NCI-H345 treated with DMSO at 0.1 percent for 48 hours (cell line): ENCODE results near the gene CPNE7.

Experiments used
- DNase-seq: peaks from one replicate; lab custom pipeline; 2025; ENCODE audit not compliant: unreplicated experiment; lab: John Stamatoyannopoulos, UW

Gene CPNE7

GRCh38 chr16:89602273-89602951, 26.9 kb downstream of the CPNE7 start:
- DNase-seq: no peak

GRCh38 chr16:89602952-89603590, 27.5 kb downstream of the CPNE7 start:
- DNase-seq: no peak

DNA sequence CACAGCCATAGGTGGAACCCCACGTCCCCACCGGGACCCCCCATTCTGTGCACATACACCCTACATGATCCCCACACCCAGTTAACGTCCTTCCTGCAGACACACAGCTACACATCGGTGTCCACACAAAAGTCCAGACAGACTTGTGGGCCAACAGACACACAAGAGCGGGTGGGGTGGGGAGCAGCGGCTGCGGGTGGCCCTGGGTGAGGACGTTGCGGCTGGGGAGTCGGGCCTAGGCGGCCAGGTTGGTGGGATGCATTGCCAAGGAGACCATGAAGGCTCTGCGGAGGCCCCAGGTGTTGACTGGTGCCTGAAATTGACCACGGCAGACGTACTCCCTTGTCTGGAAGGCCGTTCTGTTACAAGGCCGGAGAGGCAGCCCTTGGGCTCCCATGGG, 29.2 kb downstream of the CPNE7 start:
- DNase-seq: no peak

- DNase-seq: no peak
Observed at GRCh38 chr16:89605186-89605970, 29.8 kb downstream of the CPNE7 start.

GRCh38 chr16:89606006-89606405, 30.4 kb downstream of the CPNE7 start:
- DNase-seq: no peak

DNA sequence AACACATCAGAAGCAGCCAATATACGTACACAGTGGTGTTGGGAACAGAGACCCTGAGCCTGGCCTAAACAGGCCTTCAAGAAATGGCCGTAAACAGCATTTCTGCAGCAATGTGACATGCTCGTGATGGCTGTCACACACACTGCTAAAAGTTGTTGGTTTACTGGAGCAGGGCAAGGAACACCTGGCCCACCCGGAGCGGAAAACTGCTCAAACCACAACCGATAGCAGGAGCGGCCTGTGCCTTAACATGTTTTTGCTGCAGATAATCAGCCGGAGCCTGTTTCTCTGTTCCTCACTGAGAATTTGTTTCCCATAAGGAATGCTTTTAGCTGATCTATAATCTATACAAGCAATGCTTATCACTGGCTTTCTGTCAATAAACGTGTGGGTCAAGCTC, 31.9 kb downstream of the CPNE7 start:
- DNase-seq: no peak

- DNase-seq: no peak
Observed at GRCh38 chr16:89607937-89608740, 32.6 kb downstream of the CPNE7 start.

DNA sequence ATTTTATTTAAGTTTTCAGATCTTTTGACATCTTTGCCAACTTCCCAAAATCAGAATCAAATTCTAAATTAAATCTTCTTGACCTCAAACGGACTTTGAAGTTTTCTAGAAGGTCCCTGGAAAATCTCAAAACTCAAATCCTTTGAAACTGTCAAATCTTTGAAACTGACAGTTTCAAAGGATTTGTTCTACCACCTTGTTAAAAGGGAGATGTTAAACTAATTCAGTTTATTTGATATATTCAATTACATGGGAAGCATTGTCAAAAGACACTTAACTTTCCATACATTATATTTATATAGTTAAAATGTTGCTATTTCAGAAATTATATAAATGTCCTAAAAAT, 34.5 kb downstream of the CPNE7 start:
- no peak for DNase-seq

DNA sequence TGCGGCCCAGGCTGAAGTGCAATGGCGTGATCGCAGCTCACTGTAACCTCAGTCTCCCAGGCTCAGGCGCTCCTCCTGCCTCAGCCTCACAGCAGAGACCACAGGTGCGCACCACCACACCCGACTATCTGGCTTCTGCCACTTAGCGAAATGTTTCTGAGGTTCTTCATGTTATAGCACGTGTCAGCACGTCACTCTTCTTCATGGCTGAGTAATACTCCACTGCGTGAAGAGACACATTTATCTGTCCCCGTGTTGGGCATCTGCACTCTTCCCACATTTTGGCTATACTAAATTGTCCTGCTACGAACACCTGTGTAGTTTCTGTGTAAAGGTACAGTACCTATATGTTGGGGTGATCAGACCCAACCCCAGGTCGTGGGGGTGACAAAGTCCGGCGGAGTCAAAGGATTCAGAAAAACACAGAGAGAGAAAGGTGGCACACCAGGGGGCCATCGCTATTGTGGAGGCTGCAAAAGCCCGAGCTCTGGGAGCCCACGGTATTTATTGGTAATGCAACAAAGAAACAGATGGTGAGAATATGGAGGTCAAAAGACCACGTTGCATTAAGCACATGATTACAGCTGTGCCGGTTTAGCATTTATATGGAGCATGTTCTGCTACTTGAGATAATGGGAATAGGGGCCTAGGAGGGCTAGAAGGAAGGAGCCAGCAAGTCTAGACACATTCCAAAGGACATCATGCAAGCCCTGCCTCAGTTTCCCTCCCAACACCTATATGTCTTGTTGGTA, 37.0 kb downstream of the CPNE7 start:
- no peak for DNase-seq

GRCh38 chr16:89613231-89613953, 37.8 kb downstream of the CPNE7 start, which contains the start of gene DPEP1:
DPEP1 (plus strand) TSS chr16:89613642; CDS start chr16:89630411, 16,769 bp downstream.
- DNase-seq: no peak

DNA sequence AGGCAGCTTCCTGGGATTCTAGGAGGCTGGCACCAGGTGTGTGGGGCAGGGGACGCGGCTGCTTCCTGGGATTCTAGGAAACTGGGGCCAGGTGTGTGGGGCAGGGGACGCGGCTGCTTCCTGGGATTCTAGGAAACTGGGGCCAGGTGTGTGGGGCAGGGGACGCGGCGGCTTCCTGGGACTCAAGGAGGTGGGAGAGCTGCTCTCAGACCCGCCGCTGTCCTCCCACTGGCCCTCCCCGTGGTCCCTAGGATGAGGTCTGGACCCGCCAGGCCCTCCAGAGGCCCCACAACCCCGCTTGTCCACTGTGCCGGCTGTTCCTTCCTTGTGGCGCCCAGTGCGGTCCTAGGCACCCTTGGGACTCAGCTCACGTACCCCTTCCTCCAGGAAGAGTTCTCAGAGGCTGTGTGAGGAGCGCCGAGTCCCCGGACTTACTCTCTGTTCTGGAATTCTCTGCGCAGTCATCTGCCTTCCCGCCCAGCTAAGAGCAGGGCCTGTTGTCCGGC, 38.4 kb downstream of the CPNE7 start:
- DNase-seq: no peak

- no peak for DNase-seq
Observed at GRCh38 chr16:89615176-89615575, 39.6 kb downstream of the CPNE7 start.

DNA sequence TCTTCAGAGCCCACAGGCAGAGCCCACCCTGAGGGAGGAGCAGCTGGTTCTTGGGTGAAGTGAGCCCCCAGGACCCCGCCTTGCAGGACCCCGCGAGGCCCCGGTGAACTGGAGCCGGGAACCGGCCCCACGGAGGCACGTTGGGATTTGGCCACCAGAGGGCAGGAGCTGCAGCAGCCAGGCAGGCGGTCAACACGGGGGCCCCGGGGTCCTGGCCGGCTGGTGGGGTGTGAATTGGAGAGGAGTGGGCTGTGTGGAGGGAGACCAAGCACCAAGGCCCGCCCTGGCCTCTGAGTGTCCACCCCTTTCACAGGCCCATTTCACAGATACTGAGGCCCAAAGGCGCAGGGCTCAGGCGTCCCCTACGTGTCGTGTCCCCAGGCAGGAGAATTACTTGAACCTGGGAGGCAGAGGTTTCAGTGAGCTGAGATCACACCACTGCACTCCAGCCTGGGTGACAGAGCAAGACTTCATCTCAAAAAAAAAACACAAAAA, 40.1 kb downstream of the CPNE7 start:
- no peak for DNase-seq

GRCh38 chr16:89616623-89617022, 41.1 kb downstream of the CPNE7 start:
- no peak for DNase-seq

DNA sequence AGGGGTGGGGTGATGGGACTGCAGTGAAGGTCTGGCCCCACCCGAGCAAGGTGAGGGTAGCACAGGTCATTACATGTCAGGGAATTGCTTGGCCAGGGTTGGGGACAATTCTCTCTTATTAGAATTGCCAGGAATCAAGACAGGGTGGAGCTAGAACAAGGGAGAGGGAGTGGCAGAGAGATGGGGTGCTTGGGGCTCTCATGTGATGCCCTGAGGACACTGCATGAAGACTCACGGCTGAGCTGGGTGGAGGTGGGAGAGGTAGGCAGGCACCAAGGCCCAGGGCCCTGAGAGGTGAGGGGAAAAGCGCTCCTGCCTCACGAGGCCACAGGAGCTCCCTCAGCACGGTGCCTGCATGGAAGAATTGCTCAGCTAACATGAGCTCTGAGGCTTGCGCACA, 41.5 kb downstream of the CPNE7 start:
- no peak for DNase-seq

DNA sequence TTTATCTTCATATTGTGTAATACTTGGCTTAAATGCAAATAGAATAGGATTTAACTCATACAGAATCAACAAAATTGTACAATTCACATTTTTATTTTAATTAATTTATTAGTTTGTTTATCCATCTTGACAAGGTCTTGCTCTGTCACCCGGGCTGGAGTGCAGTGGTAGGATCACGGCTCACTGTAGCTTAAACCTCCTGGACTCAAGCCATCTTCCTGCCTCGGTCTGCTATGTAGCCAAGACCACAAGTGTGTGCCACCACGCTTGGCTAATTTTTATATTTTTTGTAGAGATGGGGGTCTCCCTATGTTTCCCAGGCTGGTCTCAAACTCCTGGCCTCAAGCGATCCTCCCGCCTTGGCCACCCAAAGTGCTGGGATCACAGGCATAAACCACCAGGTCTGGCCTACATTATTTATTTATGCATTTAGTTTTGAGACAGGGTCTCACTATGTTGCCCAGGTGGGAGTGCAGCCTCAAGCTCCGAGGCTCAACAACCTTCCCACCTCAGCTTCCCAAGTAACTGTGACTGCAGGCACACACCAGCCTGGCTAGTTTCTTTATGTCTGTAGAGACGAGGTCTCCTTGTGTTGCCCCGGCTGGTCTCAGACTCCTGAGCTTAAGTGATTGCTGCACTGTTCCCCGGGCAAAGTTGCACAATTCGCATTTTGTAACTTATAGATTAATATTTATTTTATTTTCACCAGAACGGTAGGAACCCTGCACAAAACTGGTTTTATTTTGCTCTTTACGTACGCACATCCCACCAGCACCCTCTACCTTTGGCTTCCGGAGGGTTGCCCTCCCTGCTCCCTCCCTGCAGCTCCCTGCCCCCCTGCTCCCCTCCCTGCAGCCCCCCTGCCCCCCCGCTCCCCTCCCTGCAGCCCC, 42.8 kb downstream of the CPNE7 start:
- DNase-seq: no peak

DNA sequence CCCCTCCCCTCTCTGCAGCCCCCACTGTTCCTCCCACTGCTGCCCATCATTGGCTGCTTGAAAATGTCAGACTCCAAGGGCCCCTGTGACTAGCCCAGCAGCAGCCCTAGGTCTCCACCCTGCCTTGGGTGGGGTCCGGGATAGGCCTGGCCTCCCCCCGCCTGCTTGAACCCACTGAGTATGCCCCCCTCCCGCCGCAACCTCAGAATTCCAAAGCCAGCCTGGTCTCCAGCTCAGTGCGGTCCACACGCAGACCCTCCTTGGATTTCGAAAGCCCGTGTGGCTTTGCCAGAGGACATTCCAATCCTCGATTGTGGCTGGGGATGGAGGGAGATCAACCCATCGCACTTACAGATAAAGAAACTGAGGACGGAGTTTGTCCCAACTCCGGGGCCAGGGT, 44.3 kb downstream of the CPNE7 start:
- DNase-seq: no peak

DNA sequence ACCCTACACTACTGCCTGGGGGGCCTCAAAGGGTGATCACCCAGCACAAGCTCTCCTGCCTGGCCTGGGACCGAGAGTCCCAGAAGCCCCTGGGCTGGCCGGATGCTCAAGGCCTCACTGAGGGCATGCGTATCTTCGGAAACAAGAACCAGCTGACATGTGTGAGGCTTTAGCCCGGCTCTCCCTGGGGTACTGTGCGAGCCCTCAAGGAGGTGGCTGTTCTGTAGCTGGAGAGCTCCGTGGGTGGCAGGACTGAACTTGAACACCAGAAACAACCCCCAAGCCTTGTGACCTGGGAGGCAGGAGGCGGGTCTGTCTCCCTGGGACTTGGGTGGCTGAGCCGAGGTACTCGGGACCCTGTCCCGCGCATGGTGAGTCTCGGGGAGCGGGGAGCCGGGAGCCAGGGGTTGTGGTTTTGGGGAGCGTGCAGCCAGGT, 44.9 kb downstream of the CPNE7 start:
- no peak for DNase-seq
